Sigmoid colon (tissue), 7 donors: ENCODE results near the gene ING3. TPM values are rescaled to one million over a fixed set of nuclear protein-coding genes. Genes with fewer than 3 reads are reported as not detected.
A peak's percentile ranks its signal among the peaks of the same experiment; 100 is the strongest.

Source experiments
- DNase-seq: peaks from one replicate; pipeline ENCODE4 v3.0.0-alpha.2; 2019
- H3K27ac ChIP-seq, 4 donors: fragments of 200-600 bp; sonication (generic); one replicate each; pipeline ENCODE4 v1.5.1; 2016 to 2019; ENCODE audit warnings: mild to moderate bottlenecking in 1 of 4
- H3K27me3 ChIP-seq, 3 donors: fragments of 200-600 bp; sonication (generic); one replicate each; pipeline ENCODE4 v1.5.1; 2019; ENCODE audit warnings: mild to moderate bottlenecking in 1 of 3
- H3K36me3 ChIP-seq, 4 donors: fragments of 200-600 bp; sonication (generic); one replicate each; pipeline ENCODE4 v1.5.1; 2016 to 2019
- H3K4me1 ChIP-seq, 4 donors: fragments of 200-600 bp; sonication (generic); one replicate each; pipeline ENCODE4 v1.5.1; 2017 to 2019
- H3K4me3 ChIP-seq, 4 donors: fragments of 200-600 bp; sonication (generic); one replicate each; pipeline ENCODE4 v1.5.1; 2017 to 2019; ENCODE audit warnings: mild to moderate bottlenecking in 2 of 4, moderate library complexity in 1 of 4
- H3K9me3 ChIP-seq, 4 donors: fragments of 200-600 bp in 3 of 4; sonication (generic) in 3 of 4; one replicate each; pipeline versions ENCODE4 v1.5.1 to v1.6.1; 2013 to 2019
- CTCF ChIP-seq, 4 experiments: fragments of 450-650 bp in 3 of 4; fragments of 200-600 bp in 1 of 4; IDR thresholded peaks; one replicate each; pipeline ENCODE4 v1.5.1; 2016 to 2019; ENCODE audit warnings: antibody characterized with exemption in 4 of 4, mild to moderate bottlenecking in 3 of 4, moderate library complexity in 2 of 4
- EP300 ChIP-seq, 4 donors: sonication (generic); formaldehyde crosslinking; IDR thresholded peaks; one replicate each; pipeline ENCODE4 v1.6.1; 2017; ENCODE audit warnings: antibody characterized with exemption in 4 of 4
- POLR2A ChIP-seq, 2 donors: fragments of 450-650 bp; IDR thresholded peaks; one replicate each; pipeline ENCODE4 v1.6.1; 2016; ENCODE audit warnings: antibody characterized with exemption in 2 of 2, mild to moderate bottlenecking in 2 of 2, moderate library complexity in 2 of 2
- POLR2AphosphoS5 ChIP-seq, 4 donors: sonication (generic); formaldehyde crosslinking; IDR thresholded peaks; one replicate each; pipeline ENCODE4 v1.6.1; 2017; ENCODE audit warnings: antibody characterized with exemption in 4 of 4
- WGBS, 2 donors: extraction: QIAGEN DNeasy Blood & Tissue Kit; methylation state at CpG; one replicate each; pipeline ENCODE4 v1.1.7; 2013; 5-methylcytosine and 5-hydroxymethylcytosine counted together
- intact Hi-C: fragments of 100-400 bp; cut with DNase I; formaldehyde crosslinking; loops from one replicate; pipeline ENCODE4 v1.15.1; 2023
- polyA plus RNA-seq, 3 donors: library from polyadenylated mRNA; stranded (reverse); fragments of 200-250 nt; gene quantifications; one replicate each; pipeline ENCODE4 v1.2.3, GENCODE V29; 2013
- total RNA-seq, 4 donors: library from RNA; depleted of rRNA; stranded (reverse); fragments of >200 nt; gene quantifications; one replicate each; pipeline ENCODE4 v1.1.0, GENCODE V29; 2016
- donor health status: healthy with polysubstance abuse.
- donor health status: Bipolar disorder and iron deficiency.
- donor health status: healthy.

Gene ING3
- total and polyA plus RNA-seq, 7 donors: 9.6 to 33.1 (median 16.6) TPM

DNA sequence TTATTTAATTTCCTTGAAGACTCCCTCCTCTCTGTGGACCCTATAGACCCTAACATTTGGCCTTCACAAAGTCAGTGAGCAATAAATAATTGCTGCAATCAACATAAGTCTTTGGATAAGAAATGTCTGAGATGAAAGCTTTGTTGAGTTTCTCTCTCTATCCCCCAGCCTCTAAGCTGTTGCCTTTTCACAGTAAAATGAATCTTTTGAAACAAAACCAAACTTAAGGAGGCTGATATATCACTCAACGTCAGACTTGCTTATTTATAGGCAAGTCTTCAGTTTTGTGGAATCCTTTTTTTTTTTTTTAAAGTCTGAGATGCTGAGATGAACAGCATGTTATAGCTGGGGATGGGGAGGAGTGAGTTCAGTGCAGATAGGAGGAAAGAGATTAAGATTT, 47.9 kb downstream of the ING3 start:
- DNase-seq: no peak
- intact Hi-C loops: no loop called here
- Histone ChIP-seq H3K27ac (peak overlapping the region in 3 of 4 donors; percentile 86 to 95 (median 89)), H3K36me3 (no peaks in the 10 kb centered on the region), H3K4me1 (peaks cover 0 to 89% (median 76%) of the 10 kb centered on the region in 4 donors), H3K9me3 (no peaks in the 10 kb centered on the region), H3K27me3 (no peaks in the 10 kb centered on the region), H3K4me3 (no peak overlapping the region)
- 58 to 77% methylated on average over 1 of the region's 1 CpG for WGBS, 2 donors
- no peak for TF ChIP-seq CTCF (IDR thresholded peaks at IDR 0.05)
- TF ChIP-seq EP300 (IDR thresholded peaks at IDR 0.05): no peak
- no peak for TF ChIP-seq POLR2A (IDR thresholded peaks at IDR 0.05)
- no peak for TF ChIP-seq POLR2AphosphoS5 (IDR thresholded peaks at IDR 0.05)

DNA sequence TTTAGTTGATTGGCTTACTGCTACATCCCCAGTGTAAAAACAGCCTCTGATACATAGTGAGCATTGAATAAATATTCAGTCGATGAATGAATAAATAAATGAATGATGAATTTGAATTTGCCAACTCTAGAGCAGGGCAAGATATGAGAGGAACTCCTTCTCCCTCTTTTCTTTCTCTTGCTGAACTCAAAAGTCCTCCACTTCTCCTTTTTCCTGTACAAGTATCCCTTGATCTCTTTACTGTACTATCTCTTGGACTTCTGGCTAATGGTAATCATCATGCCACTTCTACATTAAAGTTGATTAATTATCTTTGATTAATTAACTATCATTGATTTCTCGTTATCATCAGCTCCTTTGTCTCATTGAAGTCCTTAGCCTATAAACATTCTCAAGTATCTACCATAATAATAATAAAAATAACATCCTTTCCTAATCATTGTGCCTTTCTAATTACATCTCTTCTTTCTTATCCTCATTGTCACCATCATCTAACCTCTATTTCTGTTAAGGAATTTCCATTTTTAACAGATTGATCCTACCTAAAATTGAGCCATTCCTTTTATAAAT, 48.5 kb downstream of the ING3 start:
- no peak for DNase-seq
- intact Hi-C loops: no loop called here
- Histone ChIP-seq H3K27ac (peak overlapping the region in 3 of 4 donors; percentile 86 to 95 (median 89)), H3K9me3 (no peaks in the 10 kb centered on the region), H3K36me3 (no peaks in the 10 kb centered on the region), H3K27me3 (no peaks in the 10 kb centered on the region), H3K4me1 (peaks cover 0 to 89% (median 76%) of the 10 kb centered on the region in 4 donors), H3K4me3 (no peak overlapping the region)
- TF ChIP-seq EP300 (IDR thresholded peaks at IDR 0.05): no peak
- no peak for TF ChIP-seq CTCF (IDR thresholded peaks at IDR 0.05)
- TF ChIP-seq POLR2A (IDR thresholded peaks at IDR 0.05): no peak
- no peak for TF ChIP-seq POLR2AphosphoS5 (IDR thresholded peaks at IDR 0.05)
- 79 to 80% methylated on average over 2 of the region's 2 CpGs for WGBS, 2 donors

- peaks cover 0 to 85% (median 76%) of the 10 kb centered on the region in 4 donors for H3K4me1 ChIP-seq
- no peak for DNase-seq
- no peaks in the 10 kb centered on the region for H3K27me3 ChIP-seq
- 67 to 79% methylated on average over 9 of the region's 9 CpGs for WGBS, 2 donors
- peak overlapping the region; percentile 15 to 95 (median 88) for H3K27ac ChIP-seq
- no peaks in the 10 kb centered on the region for H3K36me3 ChIP-seq
- H3K4me3 ChIP-seq: peak overlapping the region; percentile 7 to 29 (median 18)
- H3K9me3 ChIP-seq: no peaks in the 10 kb centered on the region
- intact Hi-C loops: no loop called here
- TF ChIP-seq CTCF (IDR thresholded peaks at IDR 0.05) (no peak), EP300 (IDR thresholded peaks at IDR 0.05) (peak in 1 of 4 donors; percentile 34), POLR2A (IDR thresholded peaks at IDR 0.05) (no peak), POLR2AphosphoS5 (IDR thresholded peaks at IDR 0.05) (peak in 3 of 4 donors; percentile 19 to 43 (median 36))
These were observed 49.8 kb downstream of the ING3 start for GRCh38 chr7:121000081-121000983.

DNA sequence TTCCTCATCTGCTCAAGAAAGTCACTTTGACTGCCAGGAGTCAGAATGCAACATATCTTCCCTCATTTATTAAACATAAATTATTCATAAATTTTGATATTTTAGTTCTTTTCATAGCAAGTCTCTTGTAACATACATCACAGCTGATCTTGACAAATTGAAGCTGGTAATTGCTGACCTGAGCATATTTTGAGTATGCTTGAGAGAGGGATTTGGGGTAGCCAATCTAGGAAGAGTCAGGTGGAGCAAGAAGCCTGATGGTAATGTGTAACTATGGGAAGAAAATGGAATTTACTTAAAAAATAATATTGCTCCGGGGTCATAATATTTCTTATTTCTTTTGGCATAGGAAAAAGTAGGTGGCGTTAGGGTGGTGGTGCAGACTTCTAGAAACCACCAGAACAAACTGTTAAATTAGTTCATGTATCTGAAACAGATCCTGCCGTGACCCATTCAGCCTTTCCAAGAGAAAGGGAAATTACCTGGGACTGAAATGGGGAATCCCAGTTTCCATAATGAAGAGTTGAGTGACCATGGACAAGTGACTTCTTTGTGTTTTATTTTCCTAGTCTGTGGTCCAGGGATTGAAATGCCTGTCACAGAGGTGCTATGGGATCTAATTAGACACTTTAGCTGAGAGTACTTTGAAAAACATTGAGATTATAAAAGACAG, 50.8 kb downstream of the ING3 start:
- H3K36me3 ChIP-seq: no peaks in the 10 kb centered on the region
- H3K27me3 ChIP-seq: no peaks in the 10 kb centered on the region
- H3K4me1 ChIP-seq: peaks cover 0 to 87% (median 77%) of the 10 kb centered on the region in 4 donors
- no peaks in the 10 kb centered on the region for H3K9me3 ChIP-seq
- TF ChIP-seq EP300 (IDR thresholded peaks at IDR 0.05) (no peak), CTCF (IDR thresholded peaks at IDR 0.05) (no peak), POLR2A (IDR thresholded peaks at IDR 0.05) (no peak), POLR2AphosphoS5 (IDR thresholded peaks at IDR 0.05) (no peak)
- no peak for DNase-seq
- H3K27ac ChIP-seq: peak overlapping the region in 3 of 4 donors; percentile 86 to 95 (median 89)
- no peak overlapping the region for H3K4me3 ChIP-seq
- intact Hi-C loops: no loop called here
- WGBS, 2 donors: 81 to 88% methylated on average over 3 of the region's 3 CpGs
